GM12892 (cell line): ENCODE data around the gene SLC37A1.

Experiments used
- POLR2A ChIP-seq: IDR thresholded peaks from 2 replicates; pipeline ENCODE4 v1.6.1; 2011; ENCODE audit warnings: low read depth, low read length, control low read depth
- POLR2AphosphoS5 ChIP-seq: IDR thresholded peaks from 2 replicates; pipeline ENCODE4 v1.6.1; 2011; ENCODE audit warnings: low read depth, low read length, control low read depth
- TAF1 ChIP-seq: IDR thresholded peaks from 2 replicates; pipeline ENCODE4 v1.6.1; 2011; ENCODE audit warnings: low read depth, mild to moderate bottlenecking, control low read depth, low read length, borderline replicate concordance

DNA sequence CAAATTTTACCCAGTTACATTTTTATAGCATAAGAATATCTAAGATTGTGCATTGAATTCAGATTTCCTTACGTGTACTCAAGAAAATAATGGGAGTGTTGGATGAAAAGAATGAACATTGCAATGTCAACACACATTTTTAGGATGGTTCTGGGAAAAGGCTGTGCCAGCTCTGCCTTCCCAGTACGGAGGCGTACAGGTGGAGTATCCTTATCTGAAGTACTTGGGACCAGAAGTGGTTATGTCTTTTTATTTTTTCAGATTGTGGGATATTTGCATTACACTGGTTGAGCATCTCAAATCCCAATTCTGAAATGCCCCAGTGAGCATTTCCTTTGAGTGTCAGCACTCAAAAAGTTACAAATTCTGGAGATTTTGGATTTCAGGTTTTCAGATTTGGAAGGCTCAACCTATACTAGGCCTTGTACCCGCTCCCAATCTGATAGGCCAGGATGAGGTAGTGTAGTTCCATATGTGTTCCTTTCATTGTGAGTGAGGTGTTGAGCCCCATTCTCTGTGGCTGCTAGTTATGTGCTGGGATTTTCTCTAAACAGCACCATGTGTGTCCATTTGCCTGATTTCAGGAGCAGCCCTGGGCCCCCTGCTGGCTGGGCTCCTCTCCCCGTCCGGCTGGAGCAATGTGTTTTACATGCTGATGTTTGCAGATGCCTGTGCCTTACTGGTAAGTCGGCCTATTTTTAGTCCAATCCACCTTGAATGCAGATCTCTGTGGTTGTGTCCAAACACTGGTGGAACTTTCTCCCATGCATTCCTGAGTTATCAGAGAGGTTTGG is 60.8 kb downstream of the SLC37A1 start:
- no peak for TF ChIP-seq POLR2A
- TF ChIP-seq POLR2AphosphoS5 = no peak
- TF ChIP-seq TAF1 = no peak
